ENCODE results near the gene RNF169. TPM values are rescaled to one million over a fixed set of nuclear protein-coding genes. Genes with fewer than 3 reads are reported as not detected.

Gene RNF169
- total RNA-seq, 1 experiment from 2014 or later = 19.7 TPM

DNA sequence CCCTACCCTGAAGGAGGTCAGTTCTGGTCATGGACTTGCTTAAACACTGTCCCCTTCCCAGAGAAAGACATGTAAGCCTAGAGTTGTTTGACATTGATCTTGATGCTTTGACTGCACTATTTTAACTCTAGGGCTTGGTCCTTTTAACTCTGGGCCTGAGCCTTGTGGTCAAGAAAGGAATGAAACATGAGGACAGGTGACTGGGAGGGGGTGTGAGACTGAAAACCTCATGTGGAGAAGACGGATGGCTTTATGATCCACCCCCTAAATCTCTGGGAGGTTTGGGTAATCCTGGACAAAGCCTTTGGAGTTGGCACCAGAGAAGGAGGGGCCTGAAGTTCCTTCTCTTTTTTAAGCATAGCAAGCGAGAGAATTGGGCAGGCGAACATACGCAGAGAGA lies 35.0 kb upstream of the RNF169 start:
- no peak for TF ChIP-seq EZH2 (IDR thresholded peaks at IDR 0.05; ENCODE audit: borderline replicate concordance, low read depth, low read length, poor library complexity, severe bottlenecking)
- TF ChIP-seq, protein P1, sequence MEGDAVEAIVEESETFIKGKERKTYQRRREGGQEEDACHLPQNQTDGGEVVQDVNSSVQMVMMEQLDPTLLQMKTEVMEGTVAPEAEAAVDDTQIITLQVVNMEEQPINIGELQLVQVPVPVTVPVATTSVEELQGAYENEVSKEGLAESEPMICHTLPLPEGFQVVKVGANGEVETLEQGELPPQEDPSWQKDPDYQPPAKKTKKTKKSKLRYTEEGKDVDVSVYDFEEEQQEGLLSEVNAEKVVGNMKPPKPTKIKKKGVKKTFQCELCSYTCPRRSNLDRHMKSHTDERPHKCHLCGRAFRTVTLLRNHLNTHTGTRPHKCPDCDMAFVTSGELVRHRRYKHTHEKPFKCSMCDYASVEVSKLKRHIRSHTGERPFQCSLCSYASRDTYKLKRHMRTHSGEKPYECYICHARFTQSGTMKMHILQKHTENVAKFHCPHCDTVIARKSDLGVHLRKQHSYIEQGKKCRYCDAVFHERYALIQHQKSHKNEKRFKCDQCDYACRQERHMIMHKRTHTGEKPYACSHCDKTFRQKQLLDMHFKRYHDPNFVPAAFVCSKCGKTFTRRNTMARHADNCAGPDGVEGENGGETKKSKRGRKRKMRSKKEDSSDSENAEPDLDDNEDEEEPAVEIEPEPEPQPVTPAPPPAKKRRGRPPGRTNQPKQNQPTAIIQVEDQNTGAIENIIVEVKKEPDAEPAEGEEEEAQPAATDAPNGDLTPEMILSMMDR (conservative IDR thresholded peaks at IDR 0.05; ENCODE audit: low read depth, low read length) = no peak
- Histone ChIP-seq H3K27ac (ENCODE audit: low read depth, low read length, poor library complexity, severe bottlenecking) (no peak overlapping the region), H3K4me1 (ENCODE audit: insufficient read depth, low read length, poor library complexity, severe bottlenecking) (peaks cover 8% of the 10 kb centered on the region), H3K4me3 (ENCODE audit: low read depth, low read length, poor library complexity, severe bottlenecking) (no peak overlapping the region), H3K27me3 (replicated peaks; ENCODE audit: insufficient read depth, low read depth, low read length, poor library complexity) (no peaks in the 10 kb centered on the region), H3K36me3 (ENCODE audit: insufficient read depth, low read length, poor library complexity, severe bottlenecking) (no peaks in the 10 kb centered on the region), H3K9me3 (ENCODE audit: low read depth, low read length, poor library complexity, severe bottlenecking) (no peaks in the 10 kb centered on the region)
- no peak for DNase-seq (ENCODE audit: low spot score)
- ChIA-PET POLR2A (ENCODE audit: low non-redundant PET) (no interaction called here), CTCF (no interaction called here)
- intact Hi-C loops (cut with micrococcal nuclease; ENCODE audit: unreplicated experiment) = no loop called here
- no TSS peak for BruUV-seq (replicated peaks)

DNA sequence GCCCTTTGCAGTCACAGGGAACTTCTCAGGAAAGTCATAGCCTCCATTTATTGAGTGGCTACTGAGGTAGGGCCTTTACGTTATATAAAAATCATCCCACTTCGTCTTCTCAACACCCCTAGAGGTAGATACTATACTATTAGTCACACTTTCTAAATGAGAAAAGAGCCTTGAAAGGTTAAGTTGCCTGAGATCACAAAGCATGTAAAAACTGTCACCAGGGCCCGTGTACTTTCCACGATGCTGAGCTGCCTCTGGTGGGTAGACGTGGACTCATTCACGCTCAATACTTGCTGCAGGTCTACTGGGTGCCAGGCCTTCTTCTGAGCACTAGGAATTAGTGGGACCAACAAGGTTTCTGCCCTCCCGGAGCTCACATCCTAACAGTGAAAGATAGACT lies 33.7 kb upstream of the RNF169 start:
- Histone ChIP-seq H3K4me1 (ENCODE audit: insufficient read depth, low read length, poor library complexity, severe bottlenecking) (peaks cover 8% of the 10 kb centered on the region), H3K27me3 (replicated peaks; ENCODE audit: insufficient read depth, low read depth, low read length, poor library complexity) (no peaks in the 10 kb centered on the region), H3K27ac (ENCODE audit: low read depth, low read length, poor library complexity, severe bottlenecking) (no peak overlapping the region), H3K36me3 (ENCODE audit: insufficient read depth, low read length, poor library complexity, severe bottlenecking) (no peaks in the 10 kb centered on the region), H3K9me3 (ENCODE audit: low read depth, low read length, poor library complexity, severe bottlenecking) (no peaks in the 10 kb centered on the region), H3K4me3 (ENCODE audit: low read depth, low read length, poor library complexity, severe bottlenecking) (no peak overlapping the region)
- intact Hi-C loops (cut with micrococcal nuclease; ENCODE audit: unreplicated experiment) = no loop called here
- POLR2A ChIA-PET (ENCODE audit: low non-redundant PET) = no interaction called here
- BruUV-seq (replicated peaks) = no TSS peak
- CTCF ChIA-PET = no interaction called here
- TF ChIP-seq EZH2 (IDR thresholded peaks at IDR 0.05; ENCODE audit: borderline replicate concordance, low read depth, low read length, poor library complexity, severe bottlenecking) = no peak
- TF ChIP-seq, protein P1 (conservative IDR thresholded peaks at IDR 0.05; ENCODE audit: low read depth, low read length) = no peak
- DNase-seq (ENCODE audit: low spot score) = no peak

DNA sequence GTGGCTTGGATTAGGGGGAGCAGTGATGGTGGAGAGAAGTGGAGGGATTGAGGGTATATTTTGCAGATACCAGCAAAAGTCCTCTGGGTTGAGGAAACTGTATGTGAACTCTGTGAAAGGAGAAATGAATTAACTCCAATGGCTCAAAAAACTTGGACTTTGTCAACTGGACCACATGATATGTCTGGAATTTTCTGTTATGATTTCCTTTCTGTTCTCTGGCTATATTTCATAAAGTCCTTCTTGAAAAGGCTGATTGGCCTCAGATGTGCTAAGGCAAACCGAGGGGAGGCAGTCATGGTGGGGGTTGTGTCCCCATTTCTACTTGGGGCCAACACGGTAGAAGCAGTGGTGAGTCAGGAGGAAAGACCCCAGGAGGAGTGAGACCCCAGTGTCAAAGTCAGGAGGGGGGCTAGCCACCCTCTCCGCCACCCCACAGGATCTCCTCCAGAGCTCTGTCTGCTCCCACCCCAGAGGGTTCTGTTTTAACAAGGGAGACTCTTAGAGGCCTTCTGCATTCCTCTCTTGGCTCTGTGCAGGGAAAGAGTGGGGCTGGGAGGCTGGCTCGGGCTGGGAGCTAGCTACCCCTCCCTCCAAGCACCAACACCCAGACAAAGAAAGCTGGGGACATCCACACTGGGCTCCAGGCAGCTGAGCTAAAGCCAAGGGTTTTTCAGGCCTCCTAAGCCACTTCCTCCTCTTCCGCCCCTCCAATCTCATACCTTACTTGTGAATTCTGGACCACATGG lies 31.3 kb upstream of the RNF169 start:
- Histone ChIP-seq H3K27ac (ENCODE audit: low read depth, low read length, poor library complexity, severe bottlenecking) (no peak overlapping the region), H3K36me3 (ENCODE audit: insufficient read depth, low read length, poor library complexity, severe bottlenecking) (no peaks in the 10 kb centered on the region), H3K4me1 (ENCODE audit: insufficient read depth, low read length, poor library complexity, severe bottlenecking) (no peaks in the 10 kb centered on the region), H3K4me3 (ENCODE audit: low read depth, low read length, poor library complexity, severe bottlenecking) (no peak overlapping the region), H3K27me3 (replicated peaks; ENCODE audit: insufficient read depth, low read depth, low read length, poor library complexity) (no peaks in the 10 kb centered on the region), H3K9me3 (ENCODE audit: low read depth, low read length, poor library complexity, severe bottlenecking) (no peaks in the 10 kb centered on the region)
- POLR2A ChIA-PET (ENCODE audit: low non-redundant PET) = no interaction called here
- no peak for DNase-seq (ENCODE audit: low spot score)
- intact Hi-C loops (cut with micrococcal nuclease; ENCODE audit: unreplicated experiment) = no loop called here
- TF ChIP-seq EZH2 (IDR thresholded peaks at IDR 0.05; ENCODE audit: borderline replicate concordance, low read depth, low read length, poor library complexity, severe bottlenecking) = no peak
- TF ChIP-seq, protein P1 (conservative IDR thresholded peaks at IDR 0.05; ENCODE audit: low read depth, low read length) = no peak
- BruUV-seq (replicated peaks) = no TSS peak
- CTCF ChIA-PET = interaction anchor here (1.5 kb wide), 1 partner anchor 9 kb away, joined by 17 read pairs; no protein-coding TSS in a partner anchor
